Adipocyte (in vitro differentiated cells): ENCODE measurements around the gene CDH4.

Experiments
- DNase-seq: peaks from one replicate; pipeline ENCODE4 v3.0.0-alpha.2; 2015; ENCODE audit warnings: low read depth
- H3K27me3 ChIP-seq: replicated peaks from 2 replicates; pipeline ENCODE4 v1.7.0; 2013; ENCODE audit warnings: mild to moderate bottlenecking, low read length, moderate library complexity; ENCODE audit not compliant: control insufficient read depth, insufficient read depth
- H3K36me3 ChIP-seq: 2 replicates; pipeline ENCODE4 v1.7.0; 2013; ENCODE audit warnings: low read length, mild to moderate bottlenecking, moderate library complexity; ENCODE audit not compliant: control insufficient read depth, insufficient read depth, severe bottlenecking
- H3K4me1 ChIP-seq: 2 replicates; pipeline ENCODE4 v1.7.0; 2013; ENCODE audit warnings: mild to moderate bottlenecking, low read length, moderate library complexity; ENCODE audit not compliant: control insufficient read depth, insufficient read depth
- H3K4me3 ChIP-seq: 2 replicates; pipeline ENCODE4 v1.7.0; 2013; ENCODE audit warnings: mild to moderate bottlenecking, low read length, moderate library complexity
- H3K9ac ChIP-seq: 2 replicates; pipeline ENCODE4 v1.7.0; 2013; ENCODE audit warnings: mild to moderate bottlenecking, low read length, moderate library complexity
- H3K9me3 ChIP-seq: 2 replicates; pipeline ENCODE4 v1.7.0; 2013; ENCODE audit warnings: mild to moderate bottlenecking, low read length, moderate library complexity; ENCODE audit not compliant: control insufficient read depth

CDH4 gene

GRCh38 chr20:61457725-61458124, 205.7 kb downstream of the CDH4 start:
- H3K4me3 ChIP-seq: no peak overlapping the region
- no peaks in the 10 kb centered on the region for H3K27me3 ChIP-seq

GRCh38 chr20:61458146-61458746, 206.2 kb downstream of the CDH4 start:
- H3K9me3 ChIP-seq: peaks cover 3% of the 10 kb centered on the region

More at GRCh38 chr20:61457725-61458124, 205.7 kb downstream of the CDH4 start:
- Histone ChIP-seq H3K4me1 (no peaks in the 10 kb centered on the region), H3K9ac (no peak overlapping the region), H3K9me3 (no peaks in the 10 kb centered on the region), H3K36me3 (no peaks in the 10 kb centered on the region)
- DNase-seq: no peak

DNA sequence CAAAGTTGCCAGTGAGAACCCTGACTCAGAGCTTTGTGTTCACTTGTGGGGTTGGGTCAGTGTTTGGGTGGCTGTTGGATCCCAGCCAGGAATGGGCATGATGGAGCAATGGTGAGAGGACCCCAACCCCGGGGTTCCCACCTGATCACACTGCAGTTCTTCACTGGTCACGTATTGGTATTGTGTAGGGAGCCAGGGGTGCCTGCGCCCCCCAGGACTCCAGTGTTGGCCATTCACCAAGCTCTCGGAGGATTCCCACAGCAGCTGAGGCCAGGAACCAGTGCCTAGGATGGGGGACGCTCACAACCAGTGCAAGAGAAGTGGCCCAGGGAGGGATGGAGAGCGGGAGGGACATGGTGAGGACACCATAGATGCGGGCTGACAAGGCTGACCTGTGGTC, 207.2 kb downstream of the CDH4 start:
- no peak for DNase-seq
- no peak overlapping the region for H3K9ac ChIP-seq
- H3K27me3 ChIP-seq: no peaks in the 10 kb centered on the region

More at GRCh38 chr20:61458146-61458746, 206.2 kb downstream of the CDH4 start:
- no peak overlapping the region for H3K4me3 ChIP-seq
- no peaks in the 10 kb centered on the region for H3K4me1 ChIP-seq
- H3K27me3 ChIP-seq: no peaks in the 10 kb centered on the region
- DNase-seq: no peak
- H3K36me3 ChIP-seq: no peaks in the 10 kb centered on the region
- H3K9ac ChIP-seq: no peak overlapping the region

GRCh38 chr20:61459705-61460104, 207.6 kb downstream of the CDH4 start:
- Histone ChIP-seq H3K9ac (no peak overlapping the region), H3K4me1 (no peaks in the 10 kb centered on the region), H3K4me3 (no peak overlapping the region), H3K36me3 (no peaks in the 10 kb centered on the region), H3K9me3 (peaks cover 7% of the 10 kb centered on the region), H3K27me3 (no peaks in the 10 kb centered on the region)
- no peak for DNase-seq

More for the DNA sequence above, 207.2 kb downstream of the CDH4 start:
- H3K4me1 ChIP-seq: no peaks in the 10 kb centered on the region
- peaks cover 7% of the 10 kb centered on the region for H3K9me3 ChIP-seq
- no peaks in the 10 kb centered on the region for H3K36me3 ChIP-seq
- no peak overlapping the region for H3K4me3 ChIP-seq

DNA sequence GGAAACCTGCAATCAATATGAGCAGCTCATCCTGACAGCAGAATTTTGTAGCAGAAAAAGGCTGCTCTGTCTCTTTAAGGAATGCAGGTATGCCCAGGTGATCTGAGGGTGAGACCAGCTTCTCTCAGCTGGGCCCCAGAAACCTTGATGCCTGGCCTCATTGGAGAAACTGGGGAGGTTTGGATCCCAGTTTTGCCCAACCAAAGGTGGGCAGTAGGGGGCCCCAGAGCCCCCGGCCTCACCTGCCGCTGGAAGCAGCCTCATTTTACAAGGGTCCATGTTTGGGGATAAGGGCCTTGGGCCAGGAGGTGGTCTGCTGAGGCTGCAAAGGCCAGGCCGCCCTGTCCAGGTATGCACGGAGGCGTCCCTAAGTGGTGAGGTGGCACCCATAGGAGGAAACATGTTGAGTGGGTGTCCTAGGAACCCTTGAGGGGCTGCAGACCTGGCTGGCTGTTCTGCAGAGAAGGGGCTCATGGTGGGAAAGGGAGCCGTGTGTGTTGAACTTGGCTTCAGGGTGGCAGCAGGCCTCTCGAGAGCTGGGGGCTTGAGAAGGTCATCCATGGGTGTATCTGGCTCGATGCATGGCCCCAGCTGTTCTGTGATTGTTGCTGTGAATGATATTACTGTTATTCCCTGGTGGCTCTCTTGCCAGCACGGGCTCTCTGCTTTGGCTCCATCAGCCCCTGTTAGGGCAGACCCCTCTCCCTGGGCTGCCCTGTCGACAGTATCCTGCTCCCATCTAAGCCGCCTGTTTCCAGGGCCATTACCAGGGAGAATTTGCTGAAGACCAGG, 208.4 kb downstream of the CDH4 start:
- H3K4me3 ChIP-seq: no peak overlapping the region
- peaks cover 7% of the 10 kb centered on the region for H3K9me3 ChIP-seq
- no peaks in the 10 kb centered on the region for H3K27me3 ChIP-seq
- H3K4me1 ChIP-seq: no peaks in the 10 kb centered on the region
- no peaks in the 10 kb centered on the region for H3K36me3 ChIP-seq
- no peak overlapping the region for H3K9ac ChIP-seq
- DNase-seq: no peak

- Histone ChIP-seq H3K36me3 (no peaks in the 10 kb centered on the region), H3K9me3 (peaks cover 7% of the 10 kb centered on the region), H3K4me1 (no peaks in the 10 kb centered on the region), H3K27me3 (no peaks in the 10 kb centered on the region), H3K4me3 (no peak overlapping the region), H3K9ac (no peak overlapping the region)
- DNase-seq: no peak
These were observed 209.4 kb downstream of the CDH4 start for GRCh38 chr20:61461461-61461860.

GRCh38 chr20:61464307-61465303, 212.5 kb downstream of the CDH4 start:
- no peak overlapping the region for H3K9ac ChIP-seq
- no peak for DNase-seq
- no peaks in the 10 kb centered on the region for H3K27me3 ChIP-seq
- H3K4me1 ChIP-seq: no peaks in the 10 kb centered on the region
- H3K4me3 ChIP-seq: no peak overlapping the region
- H3K9me3 ChIP-seq: peaks cover 13% of the 10 kb centered on the region
- no peaks in the 10 kb centered on the region for H3K36me3 ChIP-seq

GRCh38 chr20:61475729-61476128, 223.7 kb downstream of the CDH4 start:
- H3K27me3 ChIP-seq: peaks cover 18% of the 10 kb centered on the region
- DNase-seq: no peak
- H3K9ac ChIP-seq: no peak overlapping the region
- no peaks in the 10 kb centered on the region for H3K36me3 ChIP-seq
- H3K4me1 ChIP-seq: no peaks in the 10 kb centered on the region
- peaks cover 8% of the 10 kb centered on the region for H3K9me3 ChIP-seq
- no peak overlapping the region for H3K4me3 ChIP-seq

DNA sequence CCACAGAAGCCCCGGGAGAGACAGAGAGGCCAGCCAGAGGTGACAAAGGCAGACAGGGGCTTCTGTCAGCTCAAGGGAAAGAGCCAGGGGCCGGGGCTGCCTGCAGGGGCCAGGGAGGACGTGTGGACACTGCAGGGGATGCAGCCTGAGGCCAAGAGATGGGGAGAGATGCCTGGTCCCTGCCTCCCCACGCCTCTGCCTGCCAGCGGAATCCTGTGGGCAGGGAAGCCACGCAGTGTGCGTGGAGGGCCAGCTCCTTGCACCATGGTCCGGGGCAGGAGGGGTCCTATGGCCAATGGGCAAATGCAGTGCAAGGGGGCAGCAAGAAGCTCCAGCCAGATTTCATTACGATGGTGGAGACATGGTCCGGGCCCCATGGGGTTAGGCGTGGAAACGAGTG, 224.9 kb downstream of the CDH4 start:
- Histone ChIP-seq H3K9ac (no peak overlapping the region), H3K9me3 (peaks cover 8% of the 10 kb centered on the region), H3K27me3 (peaks cover 18% of the 10 kb centered on the region), H3K4me1 (no peaks in the 10 kb centered on the region), H3K4me3 (no peak overlapping the region), H3K36me3 (no peaks in the 10 kb centered on the region)
- no peak for DNase-seq

- Histone ChIP-seq H3K9ac (no peak overlapping the region), H3K27me3 (peaks cover 18% of the 10 kb centered on the region), H3K9me3 (peaks cover 8% of the 10 kb centered on the region), H3K36me3 (no peaks in the 10 kb centered on the region), H3K4me3 (no peak overlapping the region), H3K4me1 (no peaks in the 10 kb centered on the region)
- DNase-seq: no peak
These were observed 225.4 kb downstream of the CDH4 start for GRCh38 chr20:61477451-61477861.

DNA sequence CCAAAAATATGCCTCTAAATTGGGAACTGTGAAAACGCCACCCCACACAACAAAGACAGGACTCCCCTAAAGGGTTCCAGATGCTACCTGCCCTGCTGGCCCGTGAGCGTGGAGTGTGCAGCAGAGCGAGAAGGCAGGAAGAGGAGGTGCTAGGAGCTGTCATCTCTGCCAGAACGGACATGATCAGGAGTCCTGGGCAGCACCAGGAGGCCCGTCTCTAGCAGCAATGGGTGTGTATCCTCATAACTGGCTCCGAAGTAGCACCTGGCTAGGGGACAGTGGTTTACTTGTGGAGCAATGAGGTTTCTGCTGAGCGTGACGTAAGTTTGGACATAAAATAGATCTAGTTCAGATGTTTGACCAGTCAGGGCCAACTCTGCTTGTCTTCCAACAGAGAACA, 226.0 kb downstream of the CDH4 start:
- DNase-seq: no peak
- peaks cover 8% of the 10 kb centered on the region for H3K9me3 ChIP-seq
- H3K4me1 ChIP-seq: no peaks in the 10 kb centered on the region
- peaks cover 18% of the 10 kb centered on the region for H3K27me3 ChIP-seq
- no peak overlapping the region for H3K4me3 ChIP-seq
- no peak overlapping the region for H3K9ac ChIP-seq
- no peaks in the 10 kb centered on the region for H3K36me3 ChIP-seq
